ENCODE data around the gene TUFM. TPM values are rescaled to one million over a fixed set of nuclear protein-coding genes. Genes with fewer than 3 reads are reported as not detected.
A peak's percentile ranks its signal among the peaks of the same experiment; 100 is the strongest.

Gene TUFM
- total RNA-seq, 1 donor from 2014 or later, result 67.8 TPM

GRCh38 chr16:28834873-28835863 is 11.0 kb downstream of the TUFM start:
- H3K4me3 ChIP-seq (ENCODE audit: low read length in 3 of 3), result no peak overlapping the region
- H3K27ac ChIP-seq (ENCODE audit: low read depth, low read length), result no peak overlapping the region
- H3K36me3 ChIP-seq (ENCODE audit: control insufficient read depth in 3 of 3, insufficient read depth in 3 of 3, low read length in 3 of 3), result peaks cover 66 to 71% (median 68%) of the 10 kb centered on the region in 3 donors
- no peaks in the 10 kb centered on the region for H3K9me3 ChIP-seq (ENCODE audit: control insufficient read depth in 3 of 3, low read length in 3 of 3)
- no peaks in the 10 kb centered on the region for H3K27me3 ChIP-seq (ENCODE audit: control insufficient read depth in 3 of 3, insufficient read depth in 3 of 3, low read length in 3 of 3)
- no peak overlapping the region for H3K9ac ChIP-seq (ENCODE audit: low read depth in 1 of 3, low read length in 3 of 3)
- H3K4me1 ChIP-seq (ENCODE audit: control insufficient read depth in 3 of 3, insufficient read depth in 3 of 3, low read length in 3 of 3), result peaks cover 0 to 4% (median 3%) of the 10 kb centered on the region in 3 donors

GRCh38 chr16:28834349-28834748 is 11.8 kb downstream of the TUFM start:
- H3K4me3 ChIP-seq (ENCODE audit: low read length in 3 of 3), result no peak overlapping the region
- H3K4me1 ChIP-seq (ENCODE audit: control insufficient read depth in 3 of 3, insufficient read depth in 3 of 3, low read length in 3 of 3), result peaks cover 0 to 4% (median 3%) of the 10 kb centered on the region in 3 donors
- peaks cover 74 to 79% (median 76%) of the 10 kb centered on the region in 3 donors for H3K36me3 ChIP-seq (ENCODE audit: control insufficient read depth in 3 of 3, insufficient read depth in 3 of 3, low read length in 3 of 3)
- no peaks in the 10 kb centered on the region for H3K27me3 ChIP-seq (ENCODE audit: control insufficient read depth in 3 of 3, insufficient read depth in 3 of 3, low read length in 3 of 3)
- H3K9me3 ChIP-seq (ENCODE audit: control insufficient read depth in 3 of 3, low read length in 3 of 3), result no peaks in the 10 kb centered on the region
- H3K27ac ChIP-seq (ENCODE audit: low read depth, low read length), result no peak overlapping the region
- H3K9ac ChIP-seq (ENCODE audit: low read depth in 1 of 3, low read length in 3 of 3), result no peak overlapping the region

- no peaks in the 10 kb centered on the region for H3K27me3 ChIP-seq (ENCODE audit: control insufficient read depth in 3 of 3, insufficient read depth in 3 of 3, low read length in 3 of 3)
- no peak overlapping the region for H3K27ac ChIP-seq (ENCODE audit: low read depth, low read length)
- H3K36me3 ChIP-seq (ENCODE audit: control insufficient read depth in 3 of 3, insufficient read depth in 3 of 3, low read length in 3 of 3), result peaks cover 88 to 92% (median 90%) of the 10 kb centered on the region in 3 donors
- no peaks in the 10 kb centered on the region for H3K9me3 ChIP-seq (ENCODE audit: control insufficient read depth in 3 of 3, low read length in 3 of 3)
- no peak overlapping the region for H3K4me3 ChIP-seq (ENCODE audit: low read length in 3 of 3)
- peaks cover 6 to 9% (median 7%) of the 10 kb centered on the region in 3 donors for H3K4me1 ChIP-seq (ENCODE audit: control insufficient read depth in 3 of 3, insufficient read depth in 3 of 3, low read length in 3 of 3)
- peak overlapping the region in 1 of 3 donors; percentile 45 for H3K9ac ChIP-seq (ENCODE audit: low read depth in 1 of 3, low read length in 3 of 3)
These were observed 15.6 kb downstream of the TUFM start for GRCh38 chr16:28830531-28830930.

GRCh38 chr16:28829747-28830146 is 16.4 kb downstream of the TUFM start:
- Histone ChIP-seq H3K27me3 (ENCODE audit: control insufficient read depth in 3 of 3, insufficient read depth in 3 of 3, low read length in 3 of 3) (no peaks in the 10 kb centered on the region), H3K9me3 (ENCODE audit: control insufficient read depth in 3 of 3, low read length in 3 of 3) (no peaks in the 10 kb centered on the region), H3K36me3 (ENCODE audit: control insufficient read depth in 3 of 3, insufficient read depth in 3 of 3, low read length in 3 of 3) (peaks cover 80 to 87% (median 84%) of the 10 kb centered on the region in 3 donors), H3K9ac (ENCODE audit: low read depth in 1 of 3, low read length in 3 of 3) (no peak overlapping the region), H3K27ac (ENCODE audit: low read depth, low read length) (no peak overlapping the region), H3K4me1 (ENCODE audit: control insufficient read depth in 3 of 3, insufficient read depth in 3 of 3, low read length in 3 of 3) (peaks cover 13 to 16% (median 15%) of the 10 kb centered on the region in 3 donors), H3K4me3 (ENCODE audit: low read length in 3 of 3) (no peak overlapping the region)

DNA sequence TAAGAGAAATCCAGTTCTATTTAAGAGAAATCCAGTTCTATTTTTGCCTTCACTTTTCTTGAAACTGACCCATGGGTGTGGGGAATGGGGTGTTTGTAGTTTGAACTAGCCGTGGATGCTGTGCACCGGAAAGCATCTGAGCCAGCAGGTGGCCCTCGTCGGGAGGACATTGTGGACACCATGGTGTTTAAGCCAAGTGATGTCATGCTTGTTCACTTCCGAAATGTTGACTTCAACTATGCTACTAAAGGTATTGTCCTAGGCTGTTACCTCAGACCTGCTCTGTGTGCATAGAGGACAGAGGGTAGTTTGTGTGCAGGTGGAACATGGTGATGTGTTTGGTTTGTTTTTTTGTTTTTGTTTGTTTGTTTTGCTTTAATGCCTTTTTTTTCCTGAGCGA is 20.0 kb downstream of the TUFM start:
- no peaks in the 10 kb centered on the region for H3K27me3 ChIP-seq (ENCODE audit: control insufficient read depth in 3 of 3, insufficient read depth in 3 of 3, low read length in 3 of 3)
- no peak overlapping the region for H3K4me3 ChIP-seq (ENCODE audit: low read length in 3 of 3)
- no peaks in the 10 kb centered on the region for H3K9me3 ChIP-seq (ENCODE audit: control insufficient read depth in 3 of 3, low read length in 3 of 3)
- no peak overlapping the region for H3K27ac ChIP-seq (ENCODE audit: low read depth, low read length)
- peaks cover 23 to 28% (median 27%) of the 10 kb centered on the region in 3 donors for H3K4me1 ChIP-seq (ENCODE audit: control insufficient read depth in 3 of 3, insufficient read depth in 3 of 3, low read length in 3 of 3)
- H3K36me3 ChIP-seq (ENCODE audit: control insufficient read depth in 3 of 3, insufficient read depth in 3 of 3, low read length in 3 of 3), result peaks cover 48 to 52% (median 48%) of the 10 kb centered on the region in 3 donors
- H3K9ac ChIP-seq (ENCODE audit: low read depth in 1 of 3, low read length in 3 of 3), result no peak overlapping the region

GRCh38 chr16:28824717-28824973 is 21.5 kb downstream of the TUFM start:
- H3K27me3 ChIP-seq (ENCODE audit: control insufficient read depth in 3 of 3, insufficient read depth in 3 of 3, low read length in 3 of 3), result no peaks in the 10 kb centered on the region
- H3K9ac ChIP-seq (ENCODE audit: low read depth in 1 of 3, low read length in 3 of 3), result peak overlapping the region; percentile 95 to 99 (median 97)
- H3K4me3 ChIP-seq (ENCODE audit: low read length in 3 of 3), result peak overlapping the region; percentile 95 to 97 (median 97)
- H3K36me3 ChIP-seq (ENCODE audit: control insufficient read depth in 3 of 3, insufficient read depth in 3 of 3, low read length in 3 of 3), result peaks cover 33 to 37% (median 34%) of the 10 kb centered on the region in 3 donors
- H3K27ac ChIP-seq (ENCODE audit: low read depth, low read length), result peak overlapping the region; percentile 99
- peaks cover 23 to 36% (median 25%) of the 10 kb centered on the region in 3 donors for H3K4me1 ChIP-seq (ENCODE audit: control insufficient read depth in 3 of 3, insufficient read depth in 3 of 3, low read length in 3 of 3)
- no peaks in the 10 kb centered on the region for H3K9me3 ChIP-seq (ENCODE audit: control insufficient read depth in 3 of 3, low read length in 3 of 3)

GRCh38 chr16:28823873-28824716 is 22.1 kb downstream of the TUFM start:
- Histone ChIP-seq H3K4me1 (ENCODE audit: control insufficient read depth in 3 of 3, insufficient read depth in 3 of 3, low read length in 3 of 3) (peaks cover 23 to 36% (median 25%) of the 10 kb centered on the region in 3 donors), H3K27me3 (ENCODE audit: control insufficient read depth in 3 of 3, insufficient read depth in 3 of 3, low read length in 3 of 3) (no peaks in the 10 kb centered on the region), H3K4me3 (ENCODE audit: low read length in 3 of 3) (peak overlapping the region; percentile 95 to 97 (median 97)), H3K9ac (ENCODE audit: low read depth in 1 of 3, low read length in 3 of 3) (peak overlapping the region; percentile 95 to 99 (median 97)), H3K36me3 (ENCODE audit: control insufficient read depth in 3 of 3, insufficient read depth in 3 of 3, low read length in 3 of 3) (peaks cover 28 to 32% (median 29%) of the 10 kb centered on the region in 3 donors), H3K9me3 (ENCODE audit: control insufficient read depth in 3 of 3, low read length in 3 of 3) (no peaks in the 10 kb centered on the region), H3K27ac (ENCODE audit: low read depth, low read length) (peak overlapping the region; percentile 99)

GRCh38 chr16:28823291-28823872 is 22.8 kb downstream of the TUFM start:
- Histone ChIP-seq H3K27me3 (ENCODE audit: control insufficient read depth in 3 of 3, insufficient read depth in 3 of 3, low read length in 3 of 3) (no peaks in the 10 kb centered on the region), H3K36me3 (ENCODE audit: control insufficient read depth in 3 of 3, insufficient read depth in 3 of 3, low read length in 3 of 3) (peaks cover 22 to 29% (median 26%) of the 10 kb centered on the region in 3 donors), H3K4me3 (ENCODE audit: low read length in 3 of 3) (peak overlapping the region; percentile 95 to 97 (median 97)), H3K27ac (ENCODE audit: low read depth, low read length) (peak overlapping the region; percentile 99), H3K9ac (ENCODE audit: low read depth in 1 of 3, low read length in 3 of 3) (peak overlapping the region; percentile 89 to 99 (median 97)), H3K9me3 (ENCODE audit: control insufficient read depth in 3 of 3, low read length in 3 of 3) (no peaks in the 10 kb centered on the region), H3K4me1 (ENCODE audit: control insufficient read depth in 3 of 3, insufficient read depth in 3 of 3, low read length in 3 of 3) (peaks cover 23 to 36% (median 25%) of the 10 kb centered on the region in 3 donors)

DNA sequence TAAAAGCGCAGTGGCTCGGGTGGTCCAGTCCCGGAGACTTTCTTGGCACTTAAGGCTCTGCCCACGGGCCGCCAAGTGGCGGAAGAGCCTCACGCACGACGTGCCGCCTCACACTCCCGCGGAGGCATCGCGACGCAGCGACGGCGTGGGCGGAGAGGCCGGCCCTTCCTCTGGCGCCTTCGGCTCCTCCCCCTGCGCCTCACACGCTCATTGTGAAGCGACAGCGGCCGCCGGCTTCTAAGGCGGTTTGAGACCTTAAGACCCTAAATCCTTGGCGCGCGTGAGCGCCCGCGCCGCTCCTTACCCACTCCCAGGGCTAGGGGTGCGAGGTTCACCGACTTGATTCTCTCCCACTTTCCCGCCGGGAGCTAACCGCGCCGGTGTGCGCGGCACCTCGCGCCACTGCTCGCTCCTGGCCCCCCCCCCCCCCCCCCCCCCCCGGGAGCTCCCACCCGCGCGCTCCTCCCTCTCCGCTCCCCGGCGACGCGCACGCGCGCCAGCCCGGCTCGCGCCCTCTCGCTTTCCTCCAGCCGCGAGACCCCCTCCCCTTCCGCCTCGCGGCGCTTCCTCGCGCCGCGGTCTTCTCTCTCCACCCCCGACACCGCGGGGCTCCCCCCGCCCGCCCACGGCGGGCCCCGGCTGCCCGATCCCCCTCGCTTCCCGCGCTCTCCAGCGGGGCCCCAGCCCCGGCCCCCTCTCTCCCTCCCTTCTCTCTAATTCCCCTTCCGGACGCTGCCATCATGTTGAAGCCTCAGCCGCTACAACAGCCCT is 23.4 kb downstream of the TUFM start, which contains the start of gene ATXN2L:
Gene ATXN2L, plus strand, starts transcription at position 480 of the 771 bp plus-strand sequence. Its CDS starts 261 bp downstream, at position 741.
- Histone ChIP-seq H3K9me3 (ENCODE audit: control insufficient read depth in 3 of 3, low read length in 3 of 3) (no peaks in the 10 kb centered on the region), H3K9ac (ENCODE audit: low read depth in 1 of 3, low read length in 3 of 3) (peak within 1 kb of the TSS; percentile 90 to 99 (median 97)), H3K36me3 (ENCODE audit: control insufficient read depth in 3 of 3, insufficient read depth in 3 of 3, low read length in 3 of 3) (peaks cover 18 to 23% (median 19%) of the 10 kb centered on the region in 3 donors), H3K27ac (ENCODE audit: low read depth, low read length) (peak within 1 kb of the TSS; percentile 99), H3K27me3 (ENCODE audit: control insufficient read depth in 3 of 3, insufficient read depth in 3 of 3, low read length in 3 of 3) (no peaks in the 10 kb centered on the region), H3K4me3 (ENCODE audit: low read length in 3 of 3) (peak within 1 kb of the TSS; percentile 95 to 97 (median 97)), H3K4me1 (ENCODE audit: control insufficient read depth in 3 of 3, insufficient read depth in 3 of 3, low read length in 3 of 3) (peaks cover 23 to 36% (median 25%) of the 10 kb centered on the region in 3 donors)

Data from skeletal muscle tissue (tissue), 4 donors.